ENCODE results near the gene SIRT5. TPM values are rescaled to one million over a fixed set of nuclear protein-coding genes. Genes with fewer than 3 reads are reported as not detected.

The SIRT5 gene
- total and polyA plus RNA-seq, 2 experiments from 2014 or later: 9.8 to 13.1 TPM

GRCh38 chr6:13590574-13591153 is 16.3 kb downstream of the SIRT5 start:
- Histone ChIP-seq H4K20me1 (replicated peaks; ENCODE audit: insufficient read depth) (no peaks in the 10 kb centered on the region; the same call in 1 of the 2 replicates), H3K79me2 (replicated peaks; ENCODE audit: insufficient read depth) (no peaks in the 10 kb centered on the region), H3K4me2 (no peak overlapping the region), H3K27me3 (ENCODE audit: insufficient read depth) (no peaks in the 10 kb centered on the region), H3K9me2 (ENCODE audit: insufficient read depth) (no peaks in the 10 kb centered on the region), H3K4me3 (no peak overlapping the region), H3K27ac (ENCODE audit: low read depth) (no peak overlapping the region), H2AFZ (no peak overlapping the region), H3K36me3 (ENCODE audit: insufficient read depth) (peaks cover 5% of the 10 kb centered on the region; the same call in 1 of the 2 replicates), H3K4me1 (ENCODE audit: insufficient read depth) (no peaks in the 10 kb centered on the region), H3F3A (replicated peaks; ENCODE audit: low read depth) (no peaks in the 10 kb centered on the region; the same call in 1 of the 2 replicates)
- Mint-ChIP-seq H3K4me1 (0 out of 3 replicates have a peak, but pooled peaks cover 2% of the 10 kb centered on the region), H3K27me3 (ENCODE audit: insufficient read depth, low read depth, poor library complexity) (no peaks in the 10 kb centered on the region), H3K27ac (no peak overlapping the region), H3K36me3 (ENCODE audit: low read depth) (peaks cover 17% of the 10 kb centered on the region), H3K9me3 (no peaks in the 10 kb centered on the region), H3K4me3 (no peak overlapping the region)
- ATAC-seq (no peak), DNase-seq (ENCODE audit: low spot score) (no peak)
- TF ChIP-seq EZH2phosphoT487 (IDR thresholded peaks at IDR 0.05; ENCODE audit: unreplicated experiment) (no peak), ETS1 (IDR thresholded peaks at IDR 0.05) (no peak), POLR2AphosphoS5 (IDR thresholded peaks at IDR 0.05; ENCODE audit: low read depth) (no peak), CTCF (conservative IDR thresholded peaks at IDR 0.05; ENCODE audit: low read depth in 2 of 2) (no peak), JUNB (IDR thresholded peaks at IDR 0.05; ENCODE audit: unreplicated experiment) (no peak), REST (IDR thresholded peaks at IDR 0.05; ENCODE audit: unreplicated experiment) (no peak), ZNF331 (CRISPR knock-in tag; IDR thresholded peaks at IDR 0.05; ENCODE audit: low read depth) (no peak), NANOG (IDR thresholded peaks at IDR 0.05; ENCODE audit: borderline replicate concordance) (no peak), EZH2 (IDR thresholded peaks at IDR 0.05; ENCODE audit: low read depth, unreplicated experiment) (no peak), ZNF114 (CRISPR knock-in tag; IDR thresholded peaks at IDR 0.05) (no peak), CREB1 (CRISPR knock-in tag; IDR thresholded peaks at IDR 0.05; ENCODE audit: low read depth) (no peak), ZNF462 (CRISPR knock-in tag; IDR thresholded peaks at IDR 0.05) (no peak), STAT1 (IDR thresholded peaks at IDR 0.05; ENCODE audit: unreplicated experiment) (no peak)

Data from GM23338 (cell line).